ENCODE measurements around the gene EYS.

EYS gene

GRCh38 chr6:63928613-63929012, 1778.4 kb downstream of the EYS start:
- H3K4me1 ChIP-seq (ENCODE audit: insufficient read depth, low read length), result peaks cover 11% of the 10 kb centered on the region
- no peaks in the 10 kb centered on the region for H3K36me3 ChIP-seq (ENCODE audit: insufficient read depth, low read length)
- H3K9me3 ChIP-seq (ENCODE audit: low read length), result no peaks in the 10 kb centered on the region
- no peaks in the 10 kb centered on the region for H3K27me3 ChIP-seq (ENCODE audit: insufficient read depth, low read length)
- H2AFZ ChIP-seq (ENCODE audit: low read depth, low read length), result no peak overlapping the region
- no peak overlapping the region for H3K4me3 ChIP-seq (ENCODE audit: low read length)

DNA sequence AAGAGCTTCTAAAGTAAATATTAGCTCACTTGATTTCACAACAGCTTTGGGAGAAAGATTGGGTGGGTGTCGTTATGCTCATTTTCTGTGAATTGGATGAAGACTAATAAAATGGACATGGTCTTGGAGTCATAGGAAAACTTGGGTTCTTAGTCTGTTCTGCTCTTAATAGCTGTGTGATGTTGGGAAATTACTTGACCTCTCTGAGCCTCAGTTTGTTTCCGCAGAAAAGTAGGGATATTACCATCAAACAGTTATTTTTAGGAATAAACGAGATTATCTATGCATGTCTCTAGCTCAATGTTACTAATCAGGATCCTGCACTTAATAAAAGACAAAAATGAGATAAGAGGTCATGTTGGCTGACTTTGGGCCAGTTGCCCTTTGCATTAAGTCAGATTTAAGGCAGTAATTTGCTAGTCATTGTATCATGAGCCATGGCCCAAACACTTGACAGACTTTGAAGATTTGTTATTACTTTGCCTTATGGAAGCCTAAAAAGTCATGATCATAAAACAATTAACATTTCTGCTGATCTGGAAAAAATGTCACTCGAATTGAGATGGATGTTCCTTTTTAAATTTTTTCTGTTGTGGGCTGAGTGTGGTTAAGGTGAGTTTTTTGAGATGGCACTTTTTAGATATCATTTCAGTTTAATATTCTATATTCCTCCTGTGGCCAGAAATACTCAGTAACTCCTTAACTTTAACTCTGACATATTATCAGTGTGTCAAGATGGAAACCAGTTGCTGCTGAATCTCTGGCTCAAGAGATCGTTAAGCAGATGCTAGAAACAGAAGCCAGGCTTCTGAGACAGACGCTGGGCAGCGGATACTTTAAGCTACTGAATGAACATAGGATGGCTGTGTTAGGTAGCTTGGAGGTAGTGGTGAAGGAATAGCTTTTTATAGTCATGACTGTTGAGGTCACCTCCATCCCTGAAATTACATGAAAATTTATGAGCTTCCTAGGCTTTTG, 1779.8 kb downstream of the EYS start:
- Histone ChIP-seq H3K36me3 (ENCODE audit: insufficient read depth, low read length) (no peaks in the 10 kb centered on the region), H3K9me3 (ENCODE audit: low read length) (no peaks in the 10 kb centered on the region)

DNA sequence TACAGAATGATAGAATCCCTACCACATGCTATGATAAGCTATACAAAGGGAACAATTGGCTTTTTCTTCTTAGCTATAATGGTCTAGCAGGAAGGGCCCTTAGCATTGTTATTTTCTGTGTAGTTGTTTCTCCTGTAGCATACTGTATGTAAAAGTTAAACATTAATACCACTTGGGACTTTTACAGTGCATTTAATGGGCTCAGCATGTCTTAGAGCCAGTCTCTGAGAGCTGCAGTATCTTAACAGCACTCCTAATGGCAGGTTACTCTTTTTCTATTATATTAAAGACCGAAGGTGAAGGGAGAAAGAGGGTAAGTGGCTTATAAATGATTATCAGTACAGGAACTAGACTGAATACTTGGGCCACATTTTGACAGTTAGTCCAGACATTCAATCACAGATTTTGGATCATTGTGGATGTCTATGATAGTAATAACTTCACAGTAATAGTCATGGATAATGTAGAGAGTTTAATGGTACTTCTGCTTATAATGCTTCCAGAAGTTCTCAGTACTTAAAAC, 1780.7 kb downstream of the EYS start:
- Histone ChIP-seq H3K36me3 (ENCODE audit: insufficient read depth, low read length) (no peaks in the 10 kb centered on the region), H3K4me3 (ENCODE audit: low read length) (no peak overlapping the region), H3K4me1 (ENCODE audit: insufficient read depth, low read length) (peaks cover 13% of the 10 kb centered on the region), H3K9me3 (ENCODE audit: low read length) (no peaks in the 10 kb centered on the region), H3K27me3 (ENCODE audit: insufficient read depth, low read length) (no peaks in the 10 kb centered on the region), H2AFZ (ENCODE audit: low read depth, low read length) (no peak overlapping the region)

More for the DNA sequence above, 1779.8 kb downstream of the EYS start:
- Histone ChIP-seq H2AFZ (ENCODE audit: low read depth, low read length) (no peak overlapping the region), H3K4me1 (ENCODE audit: insufficient read depth, low read length) (peaks cover 13% of the 10 kb centered on the region), H3K4me3 (ENCODE audit: low read length) (no peak overlapping the region), H3K27me3 (ENCODE audit: insufficient read depth, low read length) (no peaks in the 10 kb centered on the region)

DNA sequence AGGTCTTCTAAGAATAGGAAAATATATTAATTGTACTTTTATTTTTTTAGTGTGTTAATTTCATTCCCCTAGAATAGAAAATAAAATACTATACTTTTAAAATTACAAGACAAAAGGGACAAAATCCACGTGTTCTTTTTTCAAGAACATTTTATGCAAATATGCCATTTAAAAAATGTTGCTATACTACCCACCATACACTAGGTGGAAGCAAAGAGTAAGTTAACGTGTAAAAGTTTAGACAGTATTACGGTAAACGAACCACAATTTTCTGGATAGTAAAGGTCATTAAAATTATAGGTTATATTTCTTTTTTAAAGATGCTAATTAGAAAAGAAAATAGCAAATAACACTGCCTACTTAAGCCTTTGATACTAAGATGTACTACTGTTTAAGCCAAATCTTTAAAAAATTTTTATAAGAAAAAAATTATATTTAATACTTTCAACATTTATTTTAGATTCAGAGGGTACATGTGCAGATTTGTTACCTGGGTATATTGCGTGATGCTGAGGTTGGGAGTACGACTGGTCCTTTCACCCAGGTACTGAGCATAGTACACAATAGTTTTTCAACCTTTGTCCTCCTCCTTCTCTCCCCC, 1783.8 kb downstream of the EYS start:
- Histone ChIP-seq H3K4me3 (ENCODE audit: low read length) (no peak overlapping the region), H3K27me3 (ENCODE audit: insufficient read depth, low read length) (no peaks in the 10 kb centered on the region), H2AFZ (ENCODE audit: low read depth, low read length) (no peak overlapping the region), H3K4me1 (ENCODE audit: insufficient read depth, low read length) (peaks cover 3% of the 10 kb centered on the region), H3K36me3 (ENCODE audit: insufficient read depth, low read length) (no peaks in the 10 kb centered on the region), H3K9me3 (ENCODE audit: low read length) (no peaks in the 10 kb centered on the region)

DNA sequence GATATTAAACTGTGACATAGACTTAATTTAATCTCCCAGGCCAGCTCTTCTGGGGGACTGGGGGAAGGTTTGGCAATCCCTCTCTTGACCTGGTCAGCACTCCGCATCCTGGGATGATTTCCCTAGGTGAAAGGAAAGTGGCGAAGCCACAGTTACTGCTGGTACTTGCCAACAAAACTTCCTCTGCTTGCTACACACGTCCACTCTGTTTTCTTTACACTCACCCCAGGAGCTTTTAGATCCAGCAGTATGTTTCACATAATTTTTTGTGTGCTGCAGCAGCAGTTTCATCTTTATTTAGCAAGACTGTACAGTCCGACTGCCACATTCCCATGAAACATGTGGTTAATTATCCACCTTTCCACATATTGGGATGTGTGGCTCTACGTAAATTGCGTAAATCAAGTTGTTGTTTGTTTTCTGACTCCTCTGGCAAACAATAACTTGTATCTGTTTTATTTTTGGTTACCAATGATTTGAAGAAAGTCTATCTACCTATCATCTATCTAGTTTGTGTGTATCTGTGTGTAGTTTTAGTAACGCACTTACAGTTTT, 1787.4 kb downstream of the EYS start:
- no peaks in the 10 kb centered on the region for H3K36me3 ChIP-seq (ENCODE audit: insufficient read depth, low read length)
- no peaks in the 10 kb centered on the region for H3K27me3 ChIP-seq (ENCODE audit: insufficient read depth, low read length)

DNA sequence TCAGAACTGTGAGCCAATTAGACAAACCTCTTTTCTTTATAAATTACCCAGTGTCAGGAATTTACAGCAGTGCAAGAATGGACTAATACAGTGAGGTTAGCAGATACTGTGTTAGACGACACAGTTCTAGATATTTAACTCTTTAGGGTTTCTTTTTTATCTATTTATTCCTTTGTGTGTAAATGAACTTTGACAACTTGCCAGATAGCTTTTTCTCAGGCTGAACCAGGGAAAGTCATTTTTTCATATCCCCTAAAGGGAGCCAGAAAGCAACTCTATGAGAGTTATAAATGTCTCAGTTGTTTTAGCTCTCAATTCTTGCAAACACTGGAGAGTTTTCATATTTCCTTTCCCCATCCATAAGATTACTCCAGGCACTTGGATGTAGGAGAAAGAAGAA, 1794.1 kb downstream of the EYS start:
- Histone ChIP-seq H3K4me3 (ENCODE audit: low read length) (no peak overlapping the region), H3K4me1 (ENCODE audit: insufficient read depth, low read length) (no peaks in the 10 kb centered on the region)

More for the DNA sequence above, 1787.4 kb downstream of the EYS start:
- Histone ChIP-seq H3K4me1 (ENCODE audit: insufficient read depth, low read length) (peaks cover 3% of the 10 kb centered on the region), H2AFZ (ENCODE audit: low read depth, low read length) (no peak overlapping the region), H3K4me3 (ENCODE audit: low read length) (no peak overlapping the region), H3K9me3 (ENCODE audit: low read length) (no peaks in the 10 kb centered on the region)

DNA sequence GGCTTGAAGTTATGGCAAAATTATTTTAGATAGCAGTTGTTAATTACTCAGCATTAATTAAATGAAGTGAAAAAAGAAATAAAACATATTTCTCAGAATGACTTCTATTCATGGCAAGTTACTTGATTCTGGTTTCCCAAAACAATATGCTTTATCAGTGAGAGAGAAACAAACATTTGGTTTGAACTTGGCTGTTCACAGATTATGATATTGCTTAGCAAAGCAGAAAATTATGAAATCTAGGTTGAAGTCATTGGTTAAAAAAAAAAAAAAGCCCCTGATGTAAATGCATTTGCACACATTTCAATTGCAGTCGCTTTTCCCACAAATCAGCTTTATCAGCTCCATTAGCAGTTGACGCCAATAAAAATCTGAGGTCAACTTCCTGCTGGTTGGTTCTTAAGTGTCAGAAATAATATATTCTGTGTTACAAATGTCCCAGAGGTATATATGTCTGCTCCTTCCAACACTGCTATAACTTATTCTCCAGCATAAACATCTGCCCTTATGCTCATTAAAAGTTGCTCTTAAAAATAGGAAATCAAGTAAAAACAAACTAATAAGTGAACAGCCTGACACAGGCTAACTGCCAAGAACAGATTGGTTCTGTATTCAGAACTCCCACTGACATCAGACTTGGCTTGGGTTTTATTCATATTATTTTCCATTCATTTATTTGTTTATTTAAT, 1796.0 kb downstream of the EYS start:
- no peaks in the 10 kb centered on the region for H3K27me3 ChIP-seq (ENCODE audit: insufficient read depth, low read length)
- H2AFZ ChIP-seq (ENCODE audit: low read depth, low read length), result no peak overlapping the region
- H3K9me3 ChIP-seq (ENCODE audit: low read length), result no peaks in the 10 kb centered on the region
- H3K4me3 ChIP-seq (ENCODE audit: low read length), result no peak overlapping the region
- H3K36me3 ChIP-seq (ENCODE audit: insufficient read depth, low read length), result no peaks in the 10 kb centered on the region
- H3K4me1 ChIP-seq (ENCODE audit: insufficient read depth, low read length), result no peaks in the 10 kb centered on the region

More for the DNA sequence above, 1794.1 kb downstream of the EYS start:
- no peaks in the 10 kb centered on the region for H3K9me3 ChIP-seq (ENCODE audit: low read length)
- no peaks in the 10 kb centered on the region for H3K27me3 ChIP-seq (ENCODE audit: insufficient read depth, low read length)
- no peaks in the 10 kb centered on the region for H3K36me3 ChIP-seq (ENCODE audit: insufficient read depth, low read length)
- H2AFZ ChIP-seq (ENCODE audit: low read depth, low read length), result no peak overlapping the region

DNA sequence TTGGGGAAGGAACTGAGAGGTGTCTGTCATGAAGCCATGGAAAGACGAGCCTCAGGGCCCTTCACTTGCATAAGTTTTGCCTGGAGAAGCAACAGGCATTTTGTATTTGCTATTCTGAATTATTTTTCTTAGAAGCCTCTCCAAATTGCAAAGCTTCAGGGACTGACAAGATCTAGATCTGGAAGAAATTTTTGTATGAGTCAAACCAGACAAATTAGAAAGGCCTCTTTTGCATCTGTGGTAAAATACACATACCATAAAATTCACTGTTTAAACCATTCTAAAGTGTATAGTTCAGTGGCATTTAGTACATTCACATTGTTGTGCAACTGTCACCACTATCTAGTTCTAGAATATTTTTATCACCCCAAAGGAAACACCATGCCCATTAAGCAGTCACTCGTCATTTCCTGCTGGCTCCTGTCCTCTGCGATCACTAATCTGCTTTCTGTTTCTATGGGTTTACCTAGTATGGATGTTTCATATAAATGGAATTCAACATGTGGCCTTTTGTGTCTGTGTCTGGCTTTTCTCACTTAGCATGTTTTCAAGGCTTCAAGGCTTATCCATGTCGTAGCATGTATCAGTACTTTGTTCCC, 1802.3 kb downstream of the EYS start:
- H3K36me3 ChIP-seq (ENCODE audit: insufficient read depth, low read length), result no peaks in the 10 kb centered on the region
- no peaks in the 10 kb centered on the region for H3K9me3 ChIP-seq (ENCODE audit: low read length)
- no peak overlapping the region for H3K4me3 ChIP-seq (ENCODE audit: low read length)
- no peaks in the 10 kb centered on the region for H3K27me3 ChIP-seq (ENCODE audit: insufficient read depth, low read length)
- no peak overlapping the region for H2AFZ ChIP-seq (ENCODE audit: low read depth, low read length)
- no peaks in the 10 kb centered on the region for H3K4me1 ChIP-seq (ENCODE audit: insufficient read depth, low read length)

DNA sequence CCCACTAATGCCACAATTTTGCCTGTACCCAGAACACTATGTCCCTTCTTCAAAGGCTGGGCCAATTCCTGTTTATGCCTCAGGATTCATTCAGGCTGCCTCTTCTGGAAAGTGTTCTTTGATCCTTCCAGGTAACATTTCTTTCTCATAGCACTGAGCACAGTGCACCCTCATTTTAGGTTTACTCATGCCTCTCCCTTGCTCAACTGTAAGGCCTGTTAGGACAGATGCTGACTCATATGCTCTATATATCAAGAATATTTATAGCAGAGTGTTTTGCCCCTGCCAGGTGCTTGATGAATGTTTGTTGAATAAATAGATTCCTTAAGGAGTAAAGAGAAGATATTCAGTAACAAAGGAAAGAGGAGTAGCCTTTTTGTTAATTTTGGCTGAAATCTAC, 1807.5 kb downstream of the EYS start:
- H3K9me3 ChIP-seq (ENCODE audit: low read length), result no peaks in the 10 kb centered on the region
- no peaks in the 10 kb centered on the region for H3K4me1 ChIP-seq (ENCODE audit: insufficient read depth, low read length)
- H3K36me3 ChIP-seq (ENCODE audit: insufficient read depth, low read length), result no peaks in the 10 kb centered on the region

GRCh38 chr6:63897952-63898351, 1809.1 kb downstream of the EYS start:
- Histone ChIP-seq H3K4me3 (ENCODE audit: low read length) (no peak overlapping the region), H3K4me1 (ENCODE audit: insufficient read depth, low read length) (no peaks in the 10 kb centered on the region), H3K9me3 (ENCODE audit: low read length) (no peaks in the 10 kb centered on the region), H2AFZ (ENCODE audit: low read depth, low read length) (no peak overlapping the region), H3K27me3 (ENCODE audit: insufficient read depth, low read length) (no peaks in the 10 kb centered on the region), H3K36me3 (ENCODE audit: insufficient read depth, low read length) (no peaks in the 10 kb centered on the region)

More for the DNA sequence above, 1807.5 kb downstream of the EYS start:
- H3K4me3 ChIP-seq (ENCODE audit: low read length), result no peak overlapping the region
- H3K27me3 ChIP-seq (ENCODE audit: insufficient read depth, low read length), result no peaks in the 10 kb centered on the region
- H2AFZ ChIP-seq (ENCODE audit: low read depth, low read length), result no peak overlapping the region

DNA sequence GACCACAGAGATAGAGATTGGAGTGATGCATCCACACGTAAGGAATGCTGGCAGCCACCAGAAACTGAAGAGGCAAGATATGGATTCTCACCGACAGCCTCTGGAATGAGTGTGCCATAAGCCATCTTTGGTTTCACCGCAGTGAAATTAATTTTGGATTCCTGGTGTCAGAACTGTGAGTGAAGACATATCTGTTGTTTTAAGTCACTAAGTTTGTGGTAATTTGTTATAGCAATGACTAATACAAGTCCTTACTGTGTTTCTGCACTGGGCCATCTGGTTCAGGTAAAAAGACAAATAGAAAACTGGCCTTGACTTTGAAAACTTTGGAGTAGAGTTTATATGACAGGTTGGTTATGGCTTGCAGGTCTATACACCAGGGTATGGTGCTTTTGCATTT, 1809.6 kb downstream of the EYS start:
- Histone ChIP-seq H3K36me3 (ENCODE audit: insufficient read depth, low read length) (no peaks in the 10 kb centered on the region), H3K27me3 (ENCODE audit: insufficient read depth, low read length) (no peaks in the 10 kb centered on the region)

DNA sequence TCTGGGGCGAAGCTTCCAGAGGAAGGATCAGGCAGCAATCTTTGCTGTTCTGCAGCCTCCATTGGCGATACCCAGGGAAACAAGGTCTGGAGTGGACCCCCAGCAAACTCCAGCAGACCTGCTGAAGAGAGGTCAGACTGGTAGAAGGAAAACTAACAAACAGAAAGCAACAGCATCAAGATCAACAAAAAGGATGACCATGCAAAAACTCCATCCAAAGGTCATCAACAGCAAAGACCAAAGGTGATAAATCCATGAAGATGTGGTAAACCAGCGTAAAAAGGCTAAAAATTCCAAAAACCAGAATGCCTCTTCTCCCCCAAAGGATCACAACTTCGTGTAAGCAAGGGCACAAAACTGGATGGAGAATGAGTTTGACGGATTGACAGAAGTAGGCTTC, 1818.6 kb downstream of the EYS start:
- H3K4me3 ChIP-seq (ENCODE audit: low read length), result no peak overlapping the region
- no peaks in the 10 kb centered on the region for H3K27me3 ChIP-seq (ENCODE audit: insufficient read depth, low read length)
- H3K4me1 ChIP-seq (ENCODE audit: insufficient read depth, low read length), result no peaks in the 10 kb centered on the region
- H3K9me3 ChIP-seq (ENCODE audit: low read length), result no peaks in the 10 kb centered on the region
- no peaks in the 10 kb centered on the region for H3K36me3 ChIP-seq (ENCODE audit: insufficient read depth, low read length)
- no peak overlapping the region for H2AFZ ChIP-seq (ENCODE audit: low read depth, low read length)

More for the DNA sequence above, 1809.6 kb downstream of the EYS start:
- H3K4me3 ChIP-seq (ENCODE audit: low read length), result no peak overlapping the region
- H2AFZ ChIP-seq (ENCODE audit: low read depth, low read length), result no peak overlapping the region
- no peaks in the 10 kb centered on the region for H3K9me3 ChIP-seq (ENCODE audit: low read length)
- H3K4me1 ChIP-seq (ENCODE audit: insufficient read depth, low read length), result no peaks in the 10 kb centered on the region
